Naive thymus-derived CD4-positive, alpha-beta T cell (primary cell): ENCODE measurements around the gene UBE4A. TPM values are rescaled to one million over a fixed set of nuclear protein-coding genes. Genes with fewer than 3 reads are reported as not detected.
A peak's percentile ranks its signal among the peaks of the same experiment; 100 is the strongest.

Source experiments
- ATAC-seq: fragments of 150-1000 bp; cut with Tn5 transposase; 2 replicates; pipeline ENCODE4 v1.10.0; 2021; ENCODE audit warnings: mild to moderate bottlenecking, moderate library complexity
- CTCF ChIA-PET: fragments of 350-600 bp; sonication (Branson Sonifier 250); formaldehyde crosslinking; loops from one replicate; lab custom pipeline; 2021; ENCODE audit warnings: antibody characterized with exemption; lab: Charles Lee
- POLR2A ChIA-PET: fragments of 350-600 bp; sonication (Branson Sonifier 250); formaldehyde crosslinking; loops from one replicate; lab custom pipeline; 2021; ENCODE audit warnings: antibody characterized with exemption, inconsistent platforms; lab: Charles Lee
- DNase-seq, 9 donors: peaks; one replicate each; pipeline versions ENCODE4 v3.0.0 to v3.0.0-alpha.2; 2020 to 2022; ENCODE audit warnings: mixed read lengths in 1 of 9
- H3K27ac ChIP-seq: one replicate; pipeline ENCODE4 v1.7.0; 2013; ENCODE audit warnings: mild to moderate bottlenecking, low read depth, low read length, moderate library complexity
- H3K27me3 ChIP-seq, 2 donors: one replicate each; pipeline ENCODE4 v1.7.0; 2013; ENCODE audit warnings: low read length in 2 of 2, mild to moderate bottlenecking in 2 of 2, moderate library complexity in 2 of 2; ENCODE audit not compliant: control insufficient read depth in 2 of 2, insufficient read depth in 2 of 2
- H3K36me3 ChIP-seq, 3 experiments: 1 replicate in 2 of 3; 2 replicates in 1 of 3; pipeline ENCODE4 v1.7.0; 2013; ENCODE audit warnings: low read length in 3 of 3, mild to moderate bottlenecking in 3 of 3, moderate library complexity in 1 of 3; ENCODE audit not compliant: insufficient read depth in 3 of 3, control insufficient read depth in 2 of 3
- H3K4me1 ChIP-seq, 2 donors: one replicate each; pipeline ENCODE4 v1.7.0; 2013; ENCODE audit warnings: low read length in 2 of 2, mild to moderate bottlenecking in 2 of 2, moderate library complexity in 1 of 2; ENCODE audit not compliant: control insufficient read depth in 2 of 2, insufficient read depth in 2 of 2
- H3K4me3 ChIP-seq: 2 replicates; pipeline ENCODE4 v1.7.0; 2013; ENCODE audit warnings: mild to moderate bottlenecking, low read length
- H3K9me3 ChIP-seq, 3 experiments: 1 replicate in 2 of 3; 2 replicates in 1 of 3; pipeline ENCODE4 v1.7.0; 2013; ENCODE audit warnings: low read length in 3 of 3; ENCODE audit not compliant: control insufficient read depth in 2 of 3
- H3K27ac Mint-ChIP-seq, 9 donors: one replicate each; pipeline ENCODE4 v1.8.0; 2020 to 2022; ENCODE audit warnings: mixed read lengths in 9 of 9, mild to moderate bottlenecking in 8 of 9, moderate library complexity in 5 of 9, inconsistent platforms in 2 of 9
- H3K27me3 Mint-ChIP-seq, 5 donors: one replicate each; pipeline ENCODE4 v1.8.0; 2021 to 2022; ENCODE audit warnings: mixed read lengths in 5 of 5, mild to moderate bottlenecking in 1 of 5
- H3K36me3 Mint-ChIP-seq, 5 donors: one replicate each; pipeline ENCODE4 v1.8.0; 2020 to 2022; ENCODE audit warnings: mixed read lengths in 5 of 5, mild to moderate bottlenecking in 3 of 5, inconsistent platforms in 1 of 5
- H3K4me1 Mint-ChIP-seq, 7 donors: one replicate each; pipeline ENCODE4 v1.8.0; 2020 to 2022; ENCODE audit warnings: mixed read lengths in 7 of 7, mild to moderate bottlenecking in 3 of 7, inconsistent platforms in 1 of 7
- H3K4me3 Mint-ChIP-seq, 10 donors: one replicate each; pipeline ENCODE4 v1.8.0; 2020 to 2022; ENCODE audit warnings: mild to moderate bottlenecking in 10 of 10, mixed read lengths in 10 of 10, moderate library complexity in 6 of 10, inconsistent platforms in 2 of 10
- H3K9me3 Mint-ChIP-seq, 11 donors: one replicate each; pipeline ENCODE4 v1.8.0; 2020 to 2022; ENCODE audit warnings: mixed read lengths in 11 of 11, mild to moderate bottlenecking in 4 of 11, inconsistent platforms in 1 of 11, moderate library complexity in 1 of 11
- intact Hi-C, 2 donors: fragments of 100-400 bp; cut with micrococcal nuclease; formaldehyde crosslinking; loops; one replicate each; pipeline ENCODE4 v1.15.1; 2023
- polyA plus RNA-seq, 2 donors: library from polyadenylated mRNA; unstranded; fragments of 300-500 nt; fragmentation: Illumina TruSeq; gene quantifications; one replicate each; pipeline ENCODE4 v1.2.3, GENCODE V29; 2021
- total RNA-seq, 6 experiments: library from RNA in 5 of 6; stranded (reverse) in 5 of 6; gene quantifications; 1 replicate in 5 of 6; 2 replicates in 1 of 6; pipeline ENCODE4 v1.2.3 and lab custom pipeline; 2021 to 2026

The UBE4A gene
- total and polyA plus RNA-seq, 7 experiments from 2014 or later = 20.3 to 54.5 (median 39.0) TPM

DNA sequence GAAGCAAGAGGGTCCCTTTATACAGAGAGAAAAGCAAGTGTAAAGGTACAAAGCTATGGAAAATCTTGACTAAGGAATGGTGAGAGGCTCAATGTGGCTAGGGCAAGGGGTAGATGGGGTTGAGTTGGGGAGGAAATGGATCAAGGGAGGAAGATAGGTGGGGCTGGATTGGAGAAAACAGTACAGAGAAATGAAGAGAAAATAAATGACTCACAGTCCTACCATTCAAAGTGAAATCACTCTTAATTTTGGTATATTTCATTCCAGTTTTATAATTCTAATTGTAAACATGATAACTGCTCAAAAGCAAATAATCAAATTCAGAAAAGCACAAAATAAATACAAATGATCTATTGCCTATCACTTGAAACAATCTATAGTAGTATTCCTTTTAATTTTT is 16.6 kb downstream of the UBE4A start:
- no peak overlapping the region for H3K4me3 ChIP-seq
- ChIA-PET POLR2A (interaction anchor here (0.8 to 1.1 kb wide), 2 partner anchors 10 to 60 kb away, joined by 3 read pairs; no protein-coding TSS in a partner anchor), CTCF (interaction anchor here (1.0 kb wide), 1 partner anchor 80 kb away, joined by 4 read pairs; no protein-coding TSS in a partner anchor)
- intact Hi-C loops = no loop called here
- H3K4me1 ChIP-seq = no peaks in the 10 kb centered on the region
- no peaks in the 10 kb centered on the region for H3K27me3 Mint-ChIP-seq
- H3K36me3 ChIP-seq = peaks cover 50 to 97% (median 52%) of the 10 kb centered on the region in 3 experiments
- no peak overlapping the region for H3K27ac ChIP-seq
- no peaks in the 10 kb centered on the region for H3K9me3 Mint-ChIP-seq
- no peaks in the 10 kb centered on the region for H3K27me3 ChIP-seq
- H3K4me1 Mint-ChIP-seq = peaks cover 0 to 4% (median 0%) of the 10 kb centered on the region in 7 donors
- H3K27ac Mint-ChIP-seq = peak overlapping the region in 7 of 9 donors; percentile 14 to 73 (median 49)
- ATAC-seq = no peak
- H3K36me3 Mint-ChIP-seq = peaks cover 0 to 65% (median 40%) of the 10 kb centered on the region in 5 donors
- DNase-seq = no peak
- no peak overlapping the region for H3K4me3 Mint-ChIP-seq
- no peaks in the 10 kb centered on the region for H3K9me3 ChIP-seq

- no peak overlapping the region for H3K4me3 Mint-ChIP-seq
- POLR2A ChIA-PET = interaction anchor here (0.8 kb wide), 1 partner anchor 11 kb away, joined by 3 read pairs; no protein-coding TSS in a partner anchor
- Histone ChIP-seq H3K9me3 (no peaks in the 10 kb centered on the region), H3K27me3 (no peaks in the 10 kb centered on the region), H3K27ac (no peak overlapping the region), H3K36me3 (peaks cover 52 to 97% (median 53%) of the 10 kb centered on the region in 3 experiments), H3K4me1 (no peaks in the 10 kb centered on the region), H3K4me3 (no peak overlapping the region)
- peak overlapping the region in 2 of 9 donors; percentile 33 to 67 for H3K27ac Mint-ChIP-seq
- peaks cover 0 to 4% (median 0%) of the 10 kb centered on the region in 7 donors for H3K4me1 Mint-ChIP-seq
- no peak for ATAC-seq
- CTCF ChIA-PET = no interaction called here
- peaks cover 3 to 53% (median 29%) of the 10 kb centered on the region in 5 donors for H3K36me3 Mint-ChIP-seq
- intact Hi-C loops = no loop called here
- no peak for DNase-seq
- no peaks in the 10 kb centered on the region for H3K9me3 Mint-ChIP-seq
- no peaks in the 10 kb centered on the region for H3K27me3 Mint-ChIP-seq
These were observed 20.1 kb downstream of the UBE4A start for GRCh38 chr11:118379497-118379896.

DNA sequence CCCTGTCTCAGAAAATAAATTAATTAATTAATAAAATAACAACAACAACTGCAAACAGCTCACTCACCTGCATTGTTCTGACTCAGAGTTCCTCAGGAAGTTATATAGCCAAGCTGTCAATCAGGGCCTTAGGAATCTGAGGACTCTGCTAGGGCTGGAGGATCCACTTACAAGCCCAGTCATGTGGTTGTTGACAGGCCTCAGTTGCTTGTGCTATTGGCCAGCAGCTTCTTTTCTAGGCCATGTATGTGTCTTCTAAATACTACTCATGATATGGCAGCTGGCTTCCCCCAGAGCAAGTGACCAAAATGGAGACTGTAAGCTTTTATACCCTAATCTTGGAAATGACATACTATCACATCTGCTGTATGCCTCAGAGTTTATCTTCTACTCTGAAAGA is 21.2 kb downstream of the UBE4A start:
- Histone ChIP-seq H3K9me3 (no peaks in the 10 kb centered on the region), H3K36me3 (peaks cover 58 to 97% (median 62%) of the 10 kb centered on the region in 3 experiments), H3K27ac (no peak overlapping the region), H3K4me1 (no peaks in the 10 kb centered on the region), H3K4me3 (no peak overlapping the region), H3K27me3 (no peaks in the 10 kb centered on the region)
- intact Hi-C loops = no loop called here
- Mint-ChIP-seq H3K4me1 (peaks cover 0 to 4% (median 0%) of the 10 kb centered on the region in 7 donors), H3K4me3 (no peak overlapping the region), H3K27me3 (no peaks in the 10 kb centered on the region), H3K36me3 (peaks cover 8 to 57% (median 30%) of the 10 kb centered on the region in 5 donors), H3K27ac (peak overlapping the region in 1 of 9 donors; percentile 36), H3K9me3 (no peaks in the 10 kb centered on the region)
- no peak for DNase-seq
- no peak for ATAC-seq
- ChIA-PET POLR2A (interaction anchor here (0.6 kb wide), 1 partner anchor 145 kb away, joined by 3 read pairs; no protein-coding TSS in a partner anchor), CTCF (interaction anchor here (0.5 kb wide), 1 partner anchor 19 kb away, joined by 6 read pairs; no protein-coding TSS in a partner anchor)

- POLR2A ChIA-PET = no interaction called here
- intact Hi-C loops = no loop called here
- no peaks in the 10 kb centered on the region for H3K27me3 Mint-ChIP-seq
These were observed 23.6 kb downstream of the UBE4A start for GRCh38 chr11:118382954-118383353.

GRCh38 chr11:118383657-118384056 is 24.3 kb downstream of the UBE4A start:
- CTCF ChIA-PET = no interaction called here
- no peaks in the 10 kb centered on the region for H3K27me3 ChIP-seq
- DNase-seq (no peak), ATAC-seq (no peak)
- Mint-ChIP-seq H3K27ac (peak overlapping the region in 2 of 9 donors; percentile 13 to 47), H3K27me3 (no peaks in the 10 kb centered on the region), H3K9me3 (no peaks in the 10 kb centered on the region), H3K36me3 (peaks cover 18 to 62% (median 37%) of the 10 kb centered on the region in 5 donors), H3K4me3 (no peak overlapping the region), H3K4me1 (no peaks in the 10 kb centered on the region)
- POLR2A ChIA-PET = no interaction called here
- no peak overlapping the region for H3K27ac ChIP-seq
- H3K4me1 ChIP-seq = no peaks in the 10 kb centered on the region
- peaks cover 62 to 100% (median 79%) of the 10 kb centered on the region in 3 experiments for H3K36me3 ChIP-seq
- H3K9me3 ChIP-seq = no peaks in the 10 kb centered on the region
- H3K4me3 ChIP-seq = no peak overlapping the region
- intact Hi-C loops = no loop called here

More at GRCh38 chr11:118382954-118383353, 23.6 kb downstream of the UBE4A start:
- H3K9me3 ChIP-seq = no peaks in the 10 kb centered on the region
- Mint-ChIP-seq H3K4me3 (no peak overlapping the region), H3K4me1 (no peaks in the 10 kb centered on the region), H3K27ac (peak overlapping the region in 1 of 9 donors; percentile 43), H3K9me3 (no peaks in the 10 kb centered on the region), H3K36me3 (peaks cover 18 to 65% (median 37%) of the 10 kb centered on the region in 5 donors)
- H3K36me3 ChIP-seq = peaks cover 69 to 100% (median 84%) of the 10 kb centered on the region in 3 experiments
- H3K4me3 ChIP-seq = no peak overlapping the region
- ATAC-seq (no peak), DNase-seq (no peak)
- CTCF ChIA-PET = no interaction called here
- no peaks in the 10 kb centered on the region for H3K4me1 ChIP-seq
- H3K27ac ChIP-seq = no peak overlapping the region
- H3K27me3 ChIP-seq = no peaks in the 10 kb centered on the region

GRCh38 chr11:118396097-118396501 is 36.7 kb downstream of the UBE4A start:
- peaks cover 8 to 32% (median 21%) of the 10 kb centered on the region in 5 donors for H3K36me3 Mint-ChIP-seq
- ChIA-PET POLR2A (interaction anchor here (0.7 kb wide), 1 partner anchor 220 kb away, joined by 3 read pairs; the partner anchor contains the start of gene SCN2B), CTCF (no interaction called here)
- H3K36me3 ChIP-seq = peaks cover 11 to 51% (median 13%) of the 10 kb centered on the region in 3 experiments
- H3K27ac ChIP-seq = peak overlapping the region; percentile 49
- peaks cover 26 to 43% of the 10 kb centered on the region in 2 donors for H3K4me1 ChIP-seq
- DNase-seq (peak in 1 of 9 donors; percentile 25), ATAC-seq (no peak)
- peak overlapping the region in 3 of 10 donors; percentile 30 to 72 (median 55) for H3K4me3 Mint-ChIP-seq
- intact Hi-C loops = loop anchor here in 1 of 2 donors (1.0 to 5.0 kb wide), 2 partner anchors 42 to 194 kb away; no protein-coding TSS in a partner anchor
- H3K27me3 ChIP-seq = no peaks in the 10 kb centered on the region
- no peaks in the 10 kb centered on the region for H3K9me3 ChIP-seq
- H3K4me1 Mint-ChIP-seq = peaks cover 18 to 61% (median 29%) of the 10 kb centered on the region in 7 donors
- H3K27me3 Mint-ChIP-seq = no peaks in the 10 kb centered on the region
- H3K27ac Mint-ChIP-seq = peak overlapping the region; percentile 58 to 100 (median 97)
- no peak overlapping the region for H3K4me3 ChIP-seq
- no peaks in the 10 kb centered on the region for H3K9me3 Mint-ChIP-seq
